ENCODE data around the gene FARS2.
A peak's percentile ranks its signal among the peaks of the same experiment; 100 is the strongest.

Gene FARS2

DNA sequence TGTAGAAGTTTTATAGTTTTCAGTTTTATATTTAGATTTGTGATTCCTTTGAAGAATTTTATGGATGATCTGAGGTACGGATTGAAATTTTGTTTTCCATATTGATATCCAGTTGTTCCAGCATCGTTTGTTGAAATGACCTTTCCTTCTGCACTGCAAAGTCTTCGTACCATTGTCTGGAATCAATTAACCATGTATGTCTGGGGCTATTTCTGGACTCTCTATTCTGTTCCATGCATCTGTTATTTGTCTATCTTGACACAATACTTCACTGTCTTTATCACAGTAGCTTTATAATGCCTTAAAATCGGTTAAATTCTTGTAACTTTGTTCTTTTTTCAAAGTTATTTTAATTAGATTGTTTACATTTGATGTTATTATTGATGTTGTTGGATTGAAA is 154.9 kb downstream of the FARS2 start:
- DNase-seq (ENCODE audit: low read depth in 4 of 4, low spot score in 1 of 4) = no peak

- peak in 1 of 4 experiments; percentile 0 for DNase-seq (ENCODE audit: low read depth in 4 of 4, low spot score in 1 of 4)
These were observed 161.1 kb downstream of the FARS2 start for GRCh38 chr6:5422321-5422915.

GRCh38 chr6:5423251-5423650 is 161.9 kb downstream of the FARS2 start:
- no peak for DNase-seq (ENCODE audit: low read depth in 4 of 4, low spot score in 1 of 4)

DNA sequence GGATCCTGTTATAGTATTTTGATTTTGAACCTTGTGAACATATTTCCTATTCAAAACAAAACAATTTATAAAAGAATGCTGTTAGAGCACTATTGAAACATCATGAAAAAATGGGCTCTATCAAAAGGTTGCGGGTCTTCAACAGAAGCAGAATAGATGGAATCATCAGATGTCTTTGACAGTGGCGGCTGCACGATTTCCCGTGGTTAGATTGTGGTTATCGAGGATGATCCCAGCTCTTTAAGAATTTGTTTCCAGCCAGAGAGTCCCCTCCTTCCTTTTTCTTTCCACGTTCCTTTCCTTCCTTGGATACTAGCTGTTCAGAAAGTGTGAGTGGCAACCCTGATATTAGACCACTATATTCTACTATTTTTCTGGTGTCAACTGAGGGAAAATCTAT is 163.4 kb downstream of the FARS2 start:
- DNase-seq (ENCODE audit: low read depth in 4 of 4, low spot score in 1 of 4) = no peak

DNA sequence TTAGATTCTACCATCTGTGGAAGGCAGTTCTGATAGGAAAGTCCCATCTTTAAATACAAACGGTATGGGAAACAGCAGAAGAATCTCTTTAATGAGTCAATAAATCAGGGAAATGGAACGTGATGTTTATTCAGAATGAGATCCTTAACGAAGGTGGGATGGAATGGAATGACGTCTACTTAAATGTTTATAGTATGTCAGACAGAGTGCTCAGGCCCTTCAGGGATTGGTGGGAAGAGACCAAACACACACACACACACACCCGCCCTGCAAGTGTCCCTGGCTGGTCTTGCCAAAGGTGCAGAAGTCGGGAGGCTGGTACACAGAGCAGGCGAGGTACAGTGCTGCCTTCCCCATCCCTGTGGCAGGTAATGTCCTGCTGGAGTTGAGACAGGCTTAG is 164.0 kb downstream of the FARS2 start:
- no peak for DNase-seq (ENCODE audit: low read depth in 4 of 4, low spot score in 1 of 4)

GRCh38 chr6:5425797-5426196 is 164.5 kb downstream of the FARS2 start:
- no peak for DNase-seq (ENCODE audit: low read depth in 4 of 4, low spot score in 1 of 4)

GRCh38 chr6:5427586-5427985 is 166.3 kb downstream of the FARS2 start:
- DNase-seq (ENCODE audit: low read depth in 4 of 4, low spot score in 1 of 4) = no peak

DNA sequence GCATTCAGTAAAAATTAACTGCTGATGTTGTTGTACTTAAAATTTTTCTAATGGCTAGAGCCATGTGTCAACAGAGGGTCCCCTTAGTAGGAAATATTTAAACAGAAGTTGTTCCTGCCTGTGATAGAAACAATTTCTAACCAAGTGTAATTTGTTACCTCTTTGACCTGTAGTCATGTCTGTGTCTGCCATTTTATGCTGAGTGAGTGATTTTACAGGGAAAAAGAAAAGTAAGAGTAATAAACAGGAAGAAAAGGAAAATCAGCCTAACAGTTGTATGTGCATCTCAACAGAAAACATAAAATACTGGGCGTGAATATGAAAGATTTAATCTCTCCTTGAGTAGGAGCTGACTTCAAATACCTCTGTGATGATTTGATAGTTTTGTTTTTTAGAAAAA is 172.0 kb downstream of the FARS2 start:
- no peak for DNase-seq (ENCODE audit: low read depth in 4 of 4, low spot score in 1 of 4)

- no peak for DNase-seq (ENCODE audit: low read depth in 4 of 4, low spot score in 1 of 4)
These were observed 174.1 kb downstream of the FARS2 start for GRCh38 chr6:5435449-5435848.

- DNase-seq (ENCODE audit: low read depth in 4 of 4, low spot score in 1 of 4) = no peak
These were observed 177.7 kb downstream of the FARS2 start for GRCh38 chr6:5438922-5439584.

GRCh38 chr6:5439749-5440148 is 178.4 kb downstream of the FARS2 start:
- no peak for DNase-seq (ENCODE audit: low read depth in 4 of 4, low spot score in 1 of 4)

GRCh38 chr6:5442319-5442718 is 181.0 kb downstream of the FARS2 start:
- no peak for DNase-seq (ENCODE audit: low read depth in 4 of 4, low spot score in 1 of 4)

GRCh38 chr6:5442916-5443315 is 181.6 kb downstream of the FARS2 start:
- no peak for DNase-seq (ENCODE audit: low read depth in 4 of 4, low spot score in 1 of 4)

- no peak for DNase-seq (ENCODE audit: low read depth in 4 of 4, low spot score in 1 of 4)
These were observed 182.2 kb downstream of the FARS2 start for GRCh38 chr6:5443491-5443890.

DNA sequence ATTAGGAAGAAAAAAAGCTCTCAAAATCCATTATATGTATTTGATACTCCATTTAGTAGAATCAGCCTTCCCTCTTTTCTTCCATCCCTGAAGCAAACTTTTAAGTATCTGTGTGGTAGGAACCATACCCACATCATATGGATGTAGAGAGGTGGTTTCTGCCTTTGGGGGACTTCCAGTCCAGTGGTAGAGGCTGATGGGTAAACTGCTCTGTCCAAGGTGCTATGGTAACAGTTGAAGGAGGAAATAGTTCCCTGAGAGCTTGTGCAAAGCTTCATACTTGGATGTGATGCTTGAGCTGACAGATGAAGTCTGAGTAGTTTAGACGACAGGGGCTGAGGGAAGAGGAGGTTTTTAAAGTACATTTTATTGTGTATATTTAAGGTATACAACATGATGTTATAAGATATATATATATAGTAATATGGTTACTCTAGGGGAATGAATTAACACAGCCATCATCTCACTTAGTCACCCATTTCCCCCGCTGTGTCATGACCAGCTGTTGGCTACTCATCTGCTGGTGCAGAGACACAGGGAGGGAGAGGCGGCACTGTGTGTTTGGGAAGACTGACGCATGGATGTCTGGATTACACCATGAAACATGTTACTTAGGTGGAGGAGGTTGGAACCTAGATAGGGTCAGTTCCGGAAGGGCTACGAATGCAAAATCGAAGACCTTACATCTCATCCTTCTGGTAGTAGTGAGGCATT is 185.2 kb downstream of the FARS2 start:
- DNase-seq (ENCODE audit: low read depth in 4 of 4, low spot score in 1 of 4) = no peak

DNA sequence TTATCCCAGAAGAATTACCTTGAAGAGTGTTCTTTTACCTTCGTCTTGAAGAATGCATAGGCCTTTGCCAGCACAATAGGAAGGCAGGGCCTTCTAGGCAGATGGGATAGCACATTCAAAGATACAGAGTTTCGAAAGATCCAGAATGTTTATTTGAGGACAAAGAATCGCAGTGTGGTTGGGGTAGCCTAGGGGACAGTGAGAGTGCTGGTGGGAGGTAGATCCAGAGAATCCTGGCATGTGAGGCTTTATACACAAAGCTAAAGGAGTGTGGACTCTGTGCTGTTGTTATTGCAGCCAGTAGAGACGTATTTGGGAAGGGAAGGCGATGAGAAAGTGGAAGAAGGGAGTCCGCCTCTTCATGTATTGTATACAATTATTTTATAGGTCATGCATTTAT is 186.6 kb downstream of the FARS2 start:
- DNase-seq (ENCODE audit: low read depth in 4 of 4, low spot score in 1 of 4) = no peak

- no peak for DNase-seq (ENCODE audit: low read depth in 4 of 4, low spot score in 1 of 4)
These were observed 188.8 kb downstream of the FARS2 start for GRCh38 chr6:5450073-5450472.

GRCh38 chr6:5453546-5453945 is 192.2 kb downstream of the FARS2 start:
- no peak for DNase-seq (ENCODE audit: low read depth in 4 of 4, low spot score in 1 of 4)

DNA sequence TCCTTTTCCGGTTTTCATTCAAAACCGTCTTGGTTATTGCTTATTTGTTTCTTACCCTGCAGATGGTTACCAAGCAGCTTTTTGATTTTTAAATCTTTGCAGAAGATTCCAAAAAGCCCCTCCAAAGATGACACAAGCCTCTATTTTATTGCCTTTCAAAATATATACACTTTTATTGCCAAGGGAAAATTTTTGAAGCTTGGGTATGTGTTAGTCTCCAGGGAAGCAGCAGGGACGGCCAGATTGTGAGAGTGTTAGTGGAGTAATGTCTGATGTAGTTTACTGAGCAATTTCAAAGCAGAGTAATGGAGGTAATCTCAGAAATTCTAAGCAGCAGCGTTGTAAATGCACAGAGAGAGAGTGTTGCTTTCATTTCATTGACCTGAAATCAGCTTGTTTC is 193.8 kb downstream of the FARS2 start:
- DNase-seq (ENCODE audit: low read depth in 4 of 4, low spot score in 1 of 4) = no peak

- no peak for DNase-seq (ENCODE audit: low read depth in 4 of 4, low spot score in 1 of 4)
These were observed 195.7 kb downstream of the FARS2 start for GRCh38 chr6:5457041-5457440.

DNA sequence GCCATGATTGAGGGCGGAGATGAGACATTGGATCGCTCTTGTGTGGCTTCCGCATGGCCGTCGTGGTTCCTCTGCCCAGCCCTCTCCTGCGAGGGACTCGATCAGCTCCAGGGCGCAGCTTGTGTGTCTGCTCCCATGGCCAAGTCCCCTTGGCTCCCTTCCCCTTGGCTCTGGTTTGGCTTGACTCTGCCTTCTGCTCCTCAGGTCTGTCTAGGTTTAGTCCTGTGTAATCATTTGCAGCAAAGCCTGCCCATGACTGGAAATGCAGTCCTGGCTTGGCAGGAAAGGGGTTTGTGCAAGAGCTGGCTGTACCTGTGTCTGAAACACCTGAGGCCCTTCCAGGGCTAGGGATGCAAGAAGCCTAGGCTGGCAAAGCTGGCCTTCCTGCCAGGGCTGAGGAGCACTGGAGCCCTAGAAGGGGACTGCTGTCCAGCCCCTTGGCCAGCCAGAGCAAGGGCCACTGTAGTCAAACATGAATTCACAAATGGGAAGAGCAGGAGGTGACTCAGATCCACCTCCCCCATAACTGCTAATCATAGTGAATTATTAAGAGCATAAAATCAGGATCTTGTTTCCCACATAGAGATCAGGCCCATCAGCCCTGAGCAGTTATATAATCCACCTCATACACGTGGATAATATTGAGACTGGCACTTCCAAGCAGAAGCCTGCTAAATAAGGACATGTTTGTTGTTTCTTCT is 196.8 kb downstream of the FARS2 start:
- no peak for DNase-seq (ENCODE audit: low read depth in 4 of 4, low spot score in 1 of 4)

GRCh38 chr6:5459346-5459745 is 198.0 kb downstream of the FARS2 start:
- DNase-seq (ENCODE audit: low read depth in 4 of 4, low spot score in 1 of 4) = no peak

All from stimulated activated CD4-positive, alpha-beta T cell treated with anti-CD3 and anti-CD28 coated beads, Interleukin-1b, Interleukin-23, amount 100 ng/mL, for 24 hours (primary cell).